ENCODE measurements around the gene SH2D1A. TPM values are rescaled to one million over a fixed set of nuclear protein-coding genes. Genes with fewer than 3 reads are reported as not detected.

The SH2D1A gene
- total RNA-seq, 1 donor from 2014 or later = not detected

DNA sequence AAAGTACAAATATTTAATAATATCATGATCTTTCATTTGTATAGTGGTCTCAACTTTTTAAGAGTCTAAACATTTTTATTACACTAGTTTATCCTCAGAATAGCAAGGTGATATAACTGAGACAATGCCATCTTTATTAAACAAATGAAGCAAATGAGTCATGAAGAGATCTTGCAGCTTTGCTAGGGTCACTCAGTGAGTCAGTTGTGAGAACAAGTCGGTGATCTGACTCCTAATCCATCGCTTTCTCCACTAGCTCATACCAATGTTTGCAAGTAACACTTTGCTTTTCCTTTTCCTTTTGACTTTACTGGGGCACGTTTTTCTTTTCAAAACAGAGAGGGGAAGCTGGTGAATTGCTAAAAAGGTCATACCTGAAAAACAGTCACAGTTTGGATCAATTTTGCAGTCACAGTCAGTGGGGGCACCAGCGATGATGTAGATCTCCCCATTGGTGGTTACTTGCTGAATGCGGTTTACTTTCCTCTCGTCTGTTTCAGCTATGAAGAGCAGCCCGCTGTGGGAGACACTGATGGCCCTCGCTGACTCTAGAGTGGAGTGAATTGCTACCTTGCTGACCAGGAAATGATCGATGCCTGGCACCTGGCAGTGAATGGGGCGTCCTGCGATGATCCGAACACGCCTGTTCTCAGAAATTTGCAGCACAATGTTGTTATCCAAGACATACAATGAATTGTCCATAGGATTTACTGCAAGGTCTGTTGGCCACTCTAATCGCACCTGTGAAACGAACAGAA is 75.7 kb downstream of the SH2D1A start:
- H3K9me3 Mint-ChIP-seq (ENCODE audit: unreplicated experiment) = no peaks in the 10 kb centered on the region
- H3K4me2 ChIP-seq (ENCODE audit: low read length) = no peak overlapping the region
- H3K27me3 ChIP-seq (ENCODE audit: insufficient read depth, low read length) = no peaks in the 10 kb centered on the region
- H3K4me1 Mint-ChIP-seq (ENCODE audit: low read depth, unreplicated experiment) = peaks cover 3% of the 10 kb centered on the region
- H2AFZ ChIP-seq (ENCODE audit: low read depth, low read length) = no peak overlapping the region
- H3K27ac Mint-ChIP-seq (ENCODE audit: unreplicated experiment) = peak overlapping the region; percentile 34
- no peak overlapping the region for H3K27ac ChIP-seq (ENCODE audit: low read depth, low read length)
- TF ChIP-seq, protein P1, sequence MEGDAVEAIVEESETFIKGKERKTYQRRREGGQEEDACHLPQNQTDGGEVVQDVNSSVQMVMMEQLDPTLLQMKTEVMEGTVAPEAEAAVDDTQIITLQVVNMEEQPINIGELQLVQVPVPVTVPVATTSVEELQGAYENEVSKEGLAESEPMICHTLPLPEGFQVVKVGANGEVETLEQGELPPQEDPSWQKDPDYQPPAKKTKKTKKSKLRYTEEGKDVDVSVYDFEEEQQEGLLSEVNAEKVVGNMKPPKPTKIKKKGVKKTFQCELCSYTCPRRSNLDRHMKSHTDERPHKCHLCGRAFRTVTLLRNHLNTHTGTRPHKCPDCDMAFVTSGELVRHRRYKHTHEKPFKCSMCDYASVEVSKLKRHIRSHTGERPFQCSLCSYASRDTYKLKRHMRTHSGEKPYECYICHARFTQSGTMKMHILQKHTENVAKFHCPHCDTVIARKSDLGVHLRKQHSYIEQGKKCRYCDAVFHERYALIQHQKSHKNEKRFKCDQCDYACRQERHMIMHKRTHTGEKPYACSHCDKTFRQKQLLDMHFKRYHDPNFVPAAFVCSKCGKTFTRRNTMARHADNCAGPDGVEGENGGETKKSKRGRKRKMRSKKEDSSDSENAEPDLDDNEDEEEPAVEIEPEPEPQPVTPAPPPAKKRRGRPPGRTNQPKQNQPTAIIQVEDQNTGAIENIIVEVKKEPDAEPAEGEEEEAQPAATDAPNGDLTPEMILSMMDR (IDR thresholded peaks at IDR 0.05; ENCODE audit: insufficient read depth, low read depth, low read length) = no peak
- TF ChIP-seq EZH2 (IDR thresholded peaks at IDR 0.05; ENCODE audit: insufficient read depth, low read length) = no peak
- no peaks in the 10 kb centered on the region for H3K36me3 Mint-ChIP-seq (ENCODE audit: low read depth, unreplicated experiment)
- no peaks in the 10 kb centered on the region for H3K4me1 ChIP-seq (ENCODE audit: insufficient read depth, low read length)
- FAIRE-seq (peak; percentile 9), DNase-seq (ENCODE audit: low read depth) (no peak)
- H3K9ac ChIP-seq (ENCODE audit: low read length) = no peak overlapping the region
- H3K4me3 ChIP-seq (ENCODE audit: insufficient read depth, low read depth, low read length) = no peak overlapping the region
- H3K27me3 Mint-ChIP-seq (ENCODE audit: low read depth, unreplicated experiment) = no peaks in the 10 kb centered on the region
- no peaks in the 10 kb centered on the region for H3K79me2 ChIP-seq (ENCODE audit: insufficient read depth, low read length)
- no peaks in the 10 kb centered on the region for H4K20me1 ChIP-seq (ENCODE audit: insufficient read depth, low read length)
- no peaks in the 10 kb centered on the region for H3K9me3 ChIP-seq (ENCODE audit: insufficient read depth, low read depth, low read length)
- H3K36me3 ChIP-seq (ENCODE audit: insufficient read depth, low read length) = no peaks in the 10 kb centered on the region
- no peak overlapping the region for H3K4me3 Mint-ChIP-seq (ENCODE audit: unreplicated experiment)

Other genes starting within 250 kb of the SH2D1A start
- gene TEX13D, start 13.9 kb upstream of the SH2D1A start, total RNA-seq = not detected in 2 replicates

Data from astrocyte (in vitro differentiated cells and primary cell).